Fibroblast of villous mesenchyme (primary cell): Measurements from ENCODE around the gene SETD9. TPM values are rescaled to one million over a fixed set of nuclear protein-coding genes. Genes with fewer than 3 reads are reported as not detected.

ENCODE experiments used
- DNase-seq: peaks from one replicate; pipeline ENCODE4 v3.0.0-alpha.2; 2010; ENCODE audit warnings: low read depth
- H3K4me3 ChIP-seq: 2 replicates; pipeline ENCODE4 v1.5.1; 2011; ENCODE audit warnings: low read depth, mild to moderate bottlenecking, low read length
- CTCF ChIP-seq: IDR thresholded peaks from 2 replicates; pipeline ENCODE4 v1.5.1; 2012; ENCODE audit warnings: low read depth, mild to moderate bottlenecking, low read length; ENCODE audit not compliant: insufficient read depth
- total RNA-seq: library from RNA; depleted of rRNA; stranded (reverse); fragments of >200 nt; gene quantifications from 2 replicates; pipeline ENCODE4 v1.2.3, GENCODE V29; 2012

Gene SETD9
- total RNA-seq, 1 donor: 7.3 TPM

DNA sequence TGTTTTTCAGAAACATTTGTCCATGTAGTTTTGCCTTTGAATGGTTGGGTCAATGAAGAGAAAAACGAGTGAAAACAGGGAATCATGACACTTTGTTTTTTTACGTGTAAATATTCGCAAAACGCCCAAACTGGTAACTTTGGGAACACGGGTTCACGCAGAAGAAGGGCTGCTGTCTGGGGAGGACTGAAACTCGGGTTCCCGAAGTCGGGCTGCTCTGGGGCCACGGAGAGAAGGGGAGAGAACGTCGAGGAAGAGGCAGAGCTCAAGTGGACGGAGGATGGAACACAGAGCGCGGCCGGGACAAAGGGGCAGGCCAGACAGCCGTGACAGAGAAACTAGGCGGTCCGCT is 478 bp upstream of the SETD9 start:
- H3K4me3 ChIP-seq: peak overlapping the region; percentile 75
- TF ChIP-seq CTCF: no peak
- no peak for DNase-seq

DNA sequence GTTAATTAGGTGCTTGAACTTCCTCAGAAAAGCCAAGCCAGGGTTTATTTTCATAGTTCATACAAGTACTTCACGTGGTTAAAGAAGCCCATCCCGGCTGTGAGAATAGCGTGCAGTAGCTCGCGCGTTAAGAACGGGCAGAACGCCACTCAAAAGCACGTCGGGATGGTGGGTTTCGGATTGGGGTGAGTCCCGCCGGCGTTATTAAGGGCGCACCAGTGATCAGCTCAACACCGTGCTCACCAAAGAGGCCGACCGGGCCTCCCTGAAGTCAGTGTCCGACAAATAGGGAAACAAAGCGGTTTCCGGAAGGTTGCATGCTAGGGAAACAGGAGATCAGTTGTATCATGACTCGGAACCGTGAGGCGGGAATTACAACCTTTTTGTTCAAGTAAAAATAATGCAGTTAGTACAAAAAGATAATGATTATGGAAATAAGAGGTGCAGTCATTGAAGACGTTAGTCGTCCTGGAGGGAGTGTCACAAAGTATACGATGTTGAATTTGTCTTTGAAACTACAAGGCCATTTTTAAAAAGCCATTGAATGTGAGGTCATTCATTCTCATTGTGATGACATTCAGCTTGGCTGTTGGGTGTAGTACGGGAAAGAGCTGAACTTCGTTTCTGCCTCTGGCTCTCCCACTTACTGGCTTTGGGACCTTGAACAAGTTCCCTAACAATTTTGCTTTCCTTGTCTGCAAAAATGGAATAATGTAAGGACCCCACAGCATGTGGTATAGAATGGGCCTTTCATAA is 992 bp downstream of the SETD9 start:
- H3K4me3 ChIP-seq: peak overlapping the region; percentile 76
- DNase-seq: no peak
- no peak for TF ChIP-seq CTCF

DNA sequence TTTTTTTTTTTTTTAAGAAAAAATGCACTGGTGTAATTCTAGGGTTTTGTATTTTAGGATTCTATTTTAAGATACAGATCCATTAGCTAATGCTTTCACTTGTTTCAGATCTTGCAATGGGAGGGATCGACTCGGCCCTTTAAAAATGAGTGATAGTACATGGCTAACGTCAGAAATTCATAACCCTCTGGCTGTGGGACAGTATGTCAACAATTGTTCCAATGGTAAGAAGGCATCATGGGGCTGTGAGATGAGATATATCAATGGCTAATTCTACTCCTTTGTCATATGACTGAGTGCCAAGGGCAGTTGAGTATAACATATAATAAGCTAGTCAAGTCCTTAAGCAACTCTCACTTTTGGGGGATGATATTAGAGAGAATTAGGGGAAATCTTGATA is 4.4 kb downstream of the SETD9 start:
- TF ChIP-seq CTCF: no peak

DNA sequence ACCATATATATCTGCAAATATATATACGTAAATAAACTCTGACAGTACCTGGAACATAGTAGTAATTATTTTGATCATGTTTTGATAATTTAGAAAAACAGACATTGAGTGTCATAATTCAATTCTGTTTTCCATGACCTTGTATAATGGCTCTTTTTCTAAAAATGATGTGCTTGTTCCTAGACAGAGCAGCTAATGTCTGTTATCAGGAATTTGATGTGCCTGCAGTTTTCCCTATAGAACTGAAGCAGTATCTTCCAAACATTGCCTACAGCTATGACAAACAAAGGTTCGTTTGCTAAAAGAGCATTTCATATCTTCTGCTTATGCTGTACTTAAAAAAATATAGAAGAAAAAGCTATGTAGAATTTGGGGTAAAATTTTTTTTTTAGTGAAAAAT is 5.3 kb downstream of the SETD9 start:
- no peak for TF ChIP-seq CTCF
- DNase-seq: no peak
- no peak overlapping the region for H3K4me3 ChIP-seq

More for the DNA sequence above, 4.4 kb downstream of the SETD9 start:
- no peak for DNase-seq
- no peak overlapping the region for H3K4me3 ChIP-seq

DNA sequence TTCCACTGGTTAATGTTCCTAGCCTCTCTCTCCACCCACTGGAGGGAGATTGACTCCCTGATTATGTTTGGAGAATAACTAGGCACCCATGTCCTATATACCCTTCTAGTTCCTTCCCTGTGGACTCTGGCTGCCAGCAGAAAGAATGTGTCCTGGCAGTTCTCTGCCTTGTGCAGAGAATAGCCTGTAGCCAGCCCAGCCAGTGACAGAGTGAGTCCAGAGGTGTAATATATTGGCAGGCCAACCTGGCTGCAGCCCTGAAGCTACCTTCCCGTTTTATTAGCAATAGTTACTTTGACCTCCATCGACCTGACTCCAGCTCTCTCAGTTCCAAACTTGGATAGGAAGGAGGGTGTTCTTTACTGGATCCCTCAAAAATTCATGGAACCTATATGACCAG is 8.1 kb downstream of the SETD9 start:
- TF ChIP-seq CTCF: no peak
- DNase-seq: no peak

DNA sequence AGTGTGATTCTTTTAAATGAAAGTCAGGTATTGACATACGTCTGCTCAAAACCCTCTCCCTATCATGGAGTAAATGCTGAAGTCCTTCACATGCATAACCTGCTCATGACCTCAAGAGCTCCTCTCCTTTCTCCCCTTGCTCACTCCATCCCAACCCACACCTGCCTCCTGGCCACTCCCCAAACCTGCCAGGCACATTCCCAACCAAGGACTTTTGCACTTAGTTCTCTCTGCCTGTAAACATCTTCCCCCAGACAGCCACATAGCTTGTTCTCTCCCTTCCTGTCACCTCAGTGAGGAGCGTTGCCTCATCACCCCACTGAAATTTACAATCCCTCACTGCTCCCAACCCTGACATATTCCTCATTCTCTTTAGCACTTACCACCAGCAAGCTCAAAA is 8.7 kb downstream of the SETD9 start:
- no peak for DNase-seq
- no peak for TF ChIP-seq CTCF
- H3K4me3 ChIP-seq: no peak overlapping the region

More for the DNA sequence above, 8.1 kb downstream of the SETD9 start:
- H3K4me3 ChIP-seq: no peak overlapping the region
